ENCODE data around the gene KIRREL1. TPM values are rescaled to one million over a fixed set of nuclear protein-coding genes. Genes with fewer than 3 reads are reported as not detected.
A peak's percentile ranks its signal among the peaks of the same experiment; 100 is the strongest.

Gene KIRREL1
- total RNA-seq, 2 experiments from 2014 or later, result not detected

DNA sequence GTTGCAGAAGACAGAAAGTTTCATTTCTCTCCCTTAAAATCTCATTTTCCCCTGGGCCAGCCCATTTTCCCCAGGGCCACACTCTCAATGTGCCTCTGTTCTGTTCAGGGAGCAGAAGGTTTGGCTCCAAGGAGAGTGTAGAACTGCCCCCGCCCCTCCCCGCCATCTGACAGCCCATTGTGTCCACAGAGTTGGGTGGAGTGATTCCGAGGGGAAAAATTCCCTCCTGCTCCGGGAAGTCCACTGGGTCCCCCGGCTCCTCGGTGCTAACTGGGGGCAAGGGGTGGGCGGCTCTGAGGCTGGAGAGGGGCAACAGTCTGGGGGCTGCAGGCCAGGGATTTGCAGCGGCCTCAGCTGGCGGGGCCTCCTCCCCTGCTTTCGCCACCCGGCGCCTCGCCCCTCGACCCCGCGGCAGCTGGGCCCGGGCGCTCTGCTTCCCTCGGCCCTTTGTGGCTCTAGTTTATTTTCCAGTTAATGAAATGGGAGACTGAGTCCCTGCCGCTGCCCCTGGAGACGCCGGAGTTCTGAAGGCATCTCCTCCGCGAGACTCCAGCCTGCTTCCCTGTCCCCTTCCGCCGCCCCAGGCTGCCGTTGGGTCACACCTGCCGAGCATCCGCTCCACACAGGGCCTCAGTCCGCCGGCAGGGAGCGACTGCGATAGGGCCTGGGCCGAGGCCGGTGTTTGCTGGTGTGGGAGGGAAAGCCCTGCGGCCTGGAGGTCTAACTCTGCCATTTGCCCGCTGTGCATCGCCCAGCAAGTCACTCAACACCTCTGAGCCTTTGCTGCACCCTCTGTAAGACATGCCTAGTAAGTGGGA is 14.7 kb upstream of the KIRREL1 start:
- Mint-ChIP-seq H3K9me3 (ENCODE audit: insufficient read depth) (no peaks in the 10 kb centered on the region), H3K36me3 (ENCODE audit: low read depth) (no peaks in the 10 kb centered on the region)

DNA sequence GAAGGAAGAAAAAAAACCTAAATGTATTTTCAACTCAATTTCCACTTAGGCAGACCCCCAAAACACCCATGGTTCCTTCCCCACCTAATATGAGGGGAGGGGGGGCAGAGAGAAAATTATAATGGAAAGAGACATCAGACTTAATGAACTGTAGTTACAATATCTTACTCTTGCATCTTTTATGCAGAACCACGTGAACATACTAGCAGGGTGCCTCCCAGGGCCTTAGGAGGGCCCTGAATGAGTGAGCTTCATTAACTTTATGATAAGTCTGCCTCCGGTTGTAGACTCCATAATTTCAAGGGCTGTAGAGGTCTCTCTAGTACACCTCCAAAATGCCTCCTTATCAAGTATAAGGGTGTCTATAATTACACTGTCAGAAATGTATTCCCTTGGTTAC is 11.3 kb upstream of the KIRREL1 start:
- no peak for ATAC-seq
- ChIA-PET CTCF (interaction anchor here (1.0 kb wide), 1 partner anchor 10 kb away, joined by 4 read pairs; no protein-coding TSS in a partner anchor), POLR2A (no interaction called here)
- Mint-ChIP-seq H3K27ac (no peak overlapping the region), H3K9me3 (ENCODE audit: insufficient read depth) (no peaks in the 10 kb centered on the region), H3K4me3 (no peak overlapping the region), H3K4me1 (ENCODE audit: low read depth) (no peaks in the 10 kb centered on the region), H3K27me3 (ENCODE audit: low read depth) (peaks cover 12% of the 10 kb centered on the region), H3K36me3 (ENCODE audit: low read depth) (no peaks in the 10 kb centered on the region)
- no peak for DNase-seq

More for the DNA sequence above, 14.7 kb upstream of the KIRREL1 start:
- no peak for DNase-seq
- H3K4me1 Mint-ChIP-seq (ENCODE audit: low read depth), result no peaks in the 10 kb centered on the region
- CTCF ChIA-PET, result interaction anchor here (0.6 to 1.7 kb wide), 2 partner anchors 13 to 146 kb away, joined by 3 to 5 read pairs; no protein-coding TSS in a partner anchor
- H3K4me3 Mint-ChIP-seq, result no peak overlapping the region
- peaks cover 11% of the 10 kb centered on the region for H3K27me3 Mint-ChIP-seq (ENCODE audit: low read depth)
- H3K27ac Mint-ChIP-seq, result no peak overlapping the region
- POLR2A ChIA-PET, result no interaction called here
- ATAC-seq, result no peak

DNA sequence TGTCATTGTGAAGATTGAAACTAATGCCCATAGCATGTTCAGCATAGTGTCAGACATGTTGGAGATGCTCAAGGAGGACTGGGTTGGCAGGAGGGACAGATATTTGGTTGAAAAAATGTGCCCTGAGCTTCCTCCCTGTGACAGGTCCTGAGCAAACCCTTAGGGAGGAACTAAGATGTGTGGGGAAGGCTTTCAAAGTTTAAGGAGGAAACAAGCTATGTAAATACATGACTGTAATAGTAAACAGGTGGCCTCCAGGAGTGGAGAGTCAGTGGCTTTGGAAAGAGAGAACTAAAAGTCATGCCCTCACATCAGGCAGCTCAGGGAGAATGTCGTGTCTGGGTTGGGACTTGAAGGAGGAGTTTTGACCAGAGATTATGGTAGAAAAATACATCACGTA is 9.7 kb upstream of the KIRREL1 start:
- peaks cover 9% of the 10 kb centered on the region for H3K27me3 Mint-ChIP-seq (ENCODE audit: low read depth)
- DNase-seq (no peak), ATAC-seq (no peak)
- CTCF ChIA-PET, result interaction anchor here (0.7 to 1.7 kb wide), 4 partner anchors 8 to 138 kb away, joined by 3 to 7 read pairs (median 3); no protein-coding TSS in a partner anchor
- no peaks in the 10 kb centered on the region for H3K36me3 Mint-ChIP-seq (ENCODE audit: low read depth)
- POLR2A ChIA-PET, result no interaction called here
- no peak overlapping the region for H3K27ac Mint-ChIP-seq
- no peaks in the 10 kb centered on the region for H3K9me3 Mint-ChIP-seq (ENCODE audit: insufficient read depth)
- no peak overlapping the region for H3K4me3 Mint-ChIP-seq
- H3K4me1 Mint-ChIP-seq (ENCODE audit: low read depth), result no peaks in the 10 kb centered on the region

DNA sequence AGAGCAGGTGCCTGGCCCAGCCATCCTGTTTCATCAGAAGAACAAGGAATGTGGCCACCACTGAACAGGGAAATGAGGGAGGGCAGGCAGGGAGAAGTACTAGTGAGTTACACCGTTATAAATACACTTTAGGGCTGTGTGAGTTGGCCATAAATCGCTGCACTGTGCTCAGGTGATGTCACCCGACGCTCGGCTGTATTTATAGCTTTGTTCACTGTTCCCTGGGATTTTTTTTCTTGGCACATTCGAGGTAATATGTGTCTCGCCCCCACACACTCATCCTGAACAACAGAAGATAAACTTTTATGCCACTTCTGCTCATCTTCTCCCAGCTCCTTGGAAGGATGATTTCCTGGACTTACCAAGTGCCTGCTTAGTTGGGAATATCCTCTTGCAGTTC is 9.0 kb upstream of the KIRREL1 start:
- H3K9me3 Mint-ChIP-seq (ENCODE audit: insufficient read depth), result no peaks in the 10 kb centered on the region
- ATAC-seq, result no peak
- H3K4me1 Mint-ChIP-seq (ENCODE audit: low read depth), result no peaks in the 10 kb centered on the region
- no peak overlapping the region for H3K4me3 Mint-ChIP-seq
- CTCF ChIA-PET, result interaction anchor here (0.7 to 1.7 kb wide), 3 partner anchors 8 to 53 kb away, joined by 3 to 7 read pairs (median 3); no protein-coding TSS in a partner anchor
- POLR2A ChIA-PET, result no interaction called here
- H3K36me3 Mint-ChIP-seq (ENCODE audit: low read depth), result no peaks in the 10 kb centered on the region
- H3K27me3 Mint-ChIP-seq (ENCODE audit: low read depth), result peaks cover 6% of the 10 kb centered on the region
- no peak overlapping the region for H3K27ac Mint-ChIP-seq
- no peak for DNase-seq

DNA sequence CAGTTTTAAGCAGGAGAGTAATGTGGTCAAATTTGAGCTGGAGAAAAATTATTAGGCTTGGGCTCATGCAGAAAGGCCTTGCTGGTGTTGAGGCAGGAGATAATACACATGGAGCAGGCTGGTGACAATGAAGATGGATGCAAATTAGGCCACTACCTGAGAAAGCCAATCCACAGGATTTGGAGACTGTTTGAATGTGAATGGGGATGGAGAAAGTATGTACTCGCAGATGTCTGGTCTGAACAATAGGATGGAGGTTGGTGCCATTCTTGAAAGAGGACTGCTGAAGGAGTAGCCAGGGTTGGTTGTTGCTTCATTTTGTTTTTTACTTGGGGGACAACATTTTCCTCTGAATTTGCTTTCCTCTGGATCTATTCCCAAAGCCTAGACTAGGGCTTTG is 8.0 kb upstream of the KIRREL1 start:
- no peak for DNase-seq
- peaks cover 7% of the 10 kb centered on the region for H3K27me3 Mint-ChIP-seq (ENCODE audit: low read depth)
- H3K4me1 Mint-ChIP-seq (ENCODE audit: low read depth), result no peaks in the 10 kb centered on the region
- ATAC-seq, result no peak
- ChIA-PET CTCF (no interaction called here), POLR2A (interaction anchor here (0.6 kb wide), 1 partner anchor 10 kb away, joined by 5 read pairs; no protein-coding TSS in a partner anchor)
- no peak overlapping the region for H3K4me3 Mint-ChIP-seq
- H3K36me3 Mint-ChIP-seq (ENCODE audit: low read depth), result no peaks in the 10 kb centered on the region
- H3K27ac Mint-ChIP-seq, result no peak overlapping the region
- no peaks in the 10 kb centered on the region for H3K9me3 Mint-ChIP-seq (ENCODE audit: insufficient read depth)

DNA sequence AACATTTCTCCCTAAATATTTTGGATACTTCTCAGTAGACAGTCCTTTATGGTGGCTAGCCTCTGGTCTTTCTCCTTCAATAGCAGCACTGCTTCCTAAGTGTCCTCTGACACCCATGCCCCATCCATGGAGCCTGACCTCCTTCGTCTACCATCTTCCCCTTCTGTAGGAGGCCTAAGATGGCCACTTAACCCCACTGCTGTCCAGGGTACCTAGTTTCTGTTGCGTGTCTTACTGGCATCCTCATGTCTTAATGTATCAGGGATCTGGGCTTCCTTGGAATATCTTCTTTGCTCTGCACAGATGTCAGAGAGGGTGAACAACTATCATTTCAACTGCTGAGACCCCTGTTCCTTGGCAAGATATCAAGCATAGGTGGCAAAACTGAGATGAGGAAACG is 5.4 kb upstream of the KIRREL1 start:
- ChIA-PET POLR2A (no interaction called here), CTCF (no interaction called here)
- H3K4me3 Mint-ChIP-seq, result no peak overlapping the region
- DNase-seq (no peak), ATAC-seq (no peak)
- no peaks in the 10 kb centered on the region for H3K4me1 Mint-ChIP-seq (ENCODE audit: low read depth)
- no peaks in the 10 kb centered on the region for H3K36me3 Mint-ChIP-seq (ENCODE audit: low read depth)
- H3K27ac Mint-ChIP-seq, result no peak overlapping the region
- peaks cover 20% of the 10 kb centered on the region for H3K27me3 Mint-ChIP-seq (ENCODE audit: low read depth)
- H3K9me3 Mint-ChIP-seq (ENCODE audit: insufficient read depth), result no peaks in the 10 kb centered on the region

DNA sequence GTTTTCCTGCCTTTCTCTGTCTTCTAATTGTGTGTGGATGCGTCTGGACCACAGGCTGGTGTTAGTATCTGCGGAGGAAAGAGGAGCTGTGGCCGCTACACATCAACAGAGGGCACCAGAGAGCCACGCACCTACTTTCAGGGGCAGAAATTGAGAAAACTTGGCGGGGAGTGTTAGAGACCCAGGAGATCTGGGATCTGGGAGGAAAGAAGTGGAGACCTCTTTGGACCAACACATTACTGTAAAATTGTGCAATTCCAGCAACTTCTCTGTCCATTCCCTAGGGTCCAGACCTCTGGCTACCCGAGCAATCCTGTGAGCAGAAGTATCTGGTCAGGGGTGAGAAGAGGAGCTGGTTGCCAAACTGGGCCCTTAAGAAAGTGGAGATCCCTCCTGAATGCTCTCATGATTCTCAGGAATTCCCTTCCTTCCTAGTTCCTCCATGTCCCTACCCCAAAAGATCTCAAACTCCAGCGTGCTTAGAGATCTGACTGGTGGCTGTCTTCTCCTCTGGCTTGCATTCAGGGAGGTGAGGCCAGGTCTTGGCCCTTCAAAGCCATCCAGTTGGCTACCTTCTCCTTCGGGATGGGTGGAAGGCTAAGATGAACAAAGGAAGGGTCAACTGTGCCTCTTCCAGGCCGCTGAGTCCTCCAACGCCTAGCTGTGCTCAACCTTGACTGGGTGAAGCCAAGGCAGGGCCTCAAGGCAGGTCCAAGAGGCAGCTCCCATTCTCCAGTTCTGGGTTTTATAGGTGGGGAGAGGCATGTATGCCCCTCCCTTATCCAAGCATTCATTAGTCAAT is 1.2 kb upstream of the KIRREL1 start:
- ATAC-seq (peak; percentile 61), DNase-seq (peak; percentile 64)
- CTCF ChIA-PET, result interaction anchor here (0.8 to 5.0 kb wide), 31 partner anchors 8 to 412 kb away, joined by 3 to 69 read pairs (median 4); no protein-coding TSS in a partner anchor
- Mint-ChIP-seq H3K9me3 (ENCODE audit: insufficient read depth) (no peaks in the 10 kb centered on the region), H3K36me3 (ENCODE audit: low read depth) (no peaks in the 10 kb centered on the region), H3K4me1 (ENCODE audit: low read depth) (no peaks in the 10 kb centered on the region), H3K27me3 (ENCODE audit: low read depth) (peaks cover 33% of the 10 kb centered on the region), H3K4me3 (no peak overlapping the region), H3K27ac (no peak overlapping the region)
- POLR2A ChIA-PET, result no interaction called here

DNA sequence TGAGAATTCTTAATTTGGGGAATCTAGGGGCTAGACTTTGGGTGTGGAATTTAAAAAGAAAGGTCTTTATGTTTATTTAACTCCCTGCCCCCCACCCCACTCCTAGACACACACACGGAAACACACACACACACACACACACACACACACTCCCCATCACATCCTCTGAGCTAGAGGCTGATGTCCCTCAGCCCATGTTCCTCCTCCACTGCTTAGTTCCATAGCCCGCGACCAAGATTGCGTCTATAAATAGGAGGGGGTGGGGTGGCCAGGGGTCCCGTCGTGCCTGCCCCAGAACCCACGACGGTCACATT is 655 bp upstream of the KIRREL1 start:
- CTCF ChIA-PET, result interaction anchor here (0.8 to 5.0 kb wide), 20 partner anchors 9 to 412 kb away, joined by 3 to 69 read pairs (median 5); no protein-coding TSS in a partner anchor
- ATAC-seq (no peak), DNase-seq (no peak)
- no peaks in the 10 kb centered on the region for H3K4me1 Mint-ChIP-seq (ENCODE audit: low read depth)
- no peaks in the 10 kb centered on the region for H3K36me3 Mint-ChIP-seq (ENCODE audit: low read depth)
- H3K27me3 Mint-ChIP-seq (ENCODE audit: low read depth), result peaks cover 33% of the 10 kb centered on the region
- POLR2A ChIA-PET, result no interaction called here
- no peaks in the 10 kb centered on the region for H3K9me3 Mint-ChIP-seq (ENCODE audit: insufficient read depth)
- no peak overlapping the region for H3K27ac Mint-ChIP-seq
- H3K4me3 Mint-ChIP-seq, result no peak overlapping the region

DNA sequence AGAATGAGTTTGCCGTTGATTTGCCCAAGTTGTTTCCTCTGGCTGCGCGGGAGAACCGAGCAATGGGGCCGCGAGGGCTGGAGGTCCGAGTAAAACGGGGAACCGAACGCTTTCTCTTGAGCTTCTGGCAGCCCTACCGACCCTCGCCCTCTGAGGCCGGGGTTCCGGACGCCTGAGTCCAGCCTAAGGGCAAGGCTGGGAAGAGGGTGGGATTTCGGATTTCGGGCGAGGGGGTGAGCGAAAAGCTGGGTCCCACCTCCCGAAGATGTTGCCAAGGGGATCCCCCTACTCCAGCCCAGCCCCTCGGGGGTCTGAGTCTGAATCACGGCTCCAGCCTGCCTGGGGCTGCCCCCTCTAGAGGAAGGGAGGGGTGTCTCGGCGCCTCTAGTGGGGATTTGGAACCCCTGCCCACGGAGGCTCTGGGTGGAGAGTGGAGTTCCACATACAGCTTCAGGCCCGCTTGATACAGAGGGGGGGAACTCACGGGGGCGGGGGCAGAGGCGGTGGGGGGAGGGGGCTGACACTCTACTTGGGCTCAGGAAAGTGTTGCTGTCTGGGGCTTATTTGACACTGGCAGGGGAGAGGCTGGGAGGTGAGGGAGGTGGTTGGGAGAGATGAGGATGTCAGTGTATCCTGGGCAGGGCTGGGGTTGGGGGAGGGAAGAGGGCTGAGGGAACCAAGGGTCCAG is 617 bp downstream of the KIRREL1 start:
- DNase-seq (no peak), ATAC-seq (no peak)
- POLR2A ChIA-PET, result no interaction called here
- H3K27ac Mint-ChIP-seq, result no peak overlapping the region
- H3K27me3 Mint-ChIP-seq (ENCODE audit: low read depth), result peaks cover 37% of the 10 kb centered on the region
- CTCF ChIA-PET, result no interaction called here
- H3K36me3 Mint-ChIP-seq (ENCODE audit: low read depth), result no peaks in the 10 kb centered on the region
- H3K4me3 Mint-ChIP-seq, result no peak overlapping the region
- H3K9me3 Mint-ChIP-seq (ENCODE audit: insufficient read depth), result no peaks in the 10 kb centered on the region
- H3K4me1 Mint-ChIP-seq (ENCODE audit: low read depth), result no peaks in the 10 kb centered on the region

DNA sequence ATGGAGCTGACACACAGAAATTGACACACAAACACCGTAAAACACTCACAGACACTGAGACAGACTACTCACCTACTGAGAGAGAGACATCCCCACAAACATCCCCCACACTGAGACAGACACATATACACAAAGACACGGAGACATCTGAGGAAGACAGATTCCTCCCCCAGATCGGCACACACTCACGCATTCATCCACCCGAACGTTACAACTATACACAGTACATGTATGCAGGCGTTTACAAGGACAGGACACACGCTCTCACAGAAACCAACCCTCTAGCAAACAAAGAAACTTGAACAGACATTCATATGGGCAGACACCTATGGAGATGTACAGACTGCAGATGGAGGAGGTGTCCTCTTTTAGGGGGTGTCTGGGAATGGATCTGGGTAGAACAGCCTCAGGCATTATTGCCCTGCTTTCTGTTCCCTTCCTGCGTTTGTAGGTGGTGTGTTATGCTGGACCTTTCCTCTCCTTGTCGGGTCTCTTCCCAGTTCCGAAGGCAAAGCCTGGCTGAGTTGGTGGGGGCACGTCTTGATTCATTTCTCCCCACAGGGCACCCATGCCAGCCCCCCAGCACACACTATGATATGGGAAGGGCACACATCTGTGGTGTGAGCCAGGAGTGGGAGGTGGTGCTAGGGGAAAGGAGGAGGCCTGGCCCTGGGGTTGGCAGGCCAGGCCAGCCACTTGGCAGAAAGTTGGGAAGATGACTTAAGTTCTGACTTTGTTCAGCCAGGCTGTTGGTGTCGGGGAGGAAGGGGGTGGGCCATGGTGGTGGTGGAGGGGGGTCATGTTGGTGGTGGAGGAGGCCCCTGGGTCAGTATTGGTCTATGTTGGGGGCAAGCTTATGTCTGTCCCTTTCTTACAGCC is 1.5 kb downstream of the KIRREL1 start:
- H3K4me1 Mint-ChIP-seq (ENCODE audit: low read depth), result no peaks in the 10 kb centered on the region
- H3K9me3 Mint-ChIP-seq (ENCODE audit: insufficient read depth), result no peaks in the 10 kb centered on the region
- peak; percentile 30 for ATAC-seq
- no peak overlapping the region for H3K27ac Mint-ChIP-seq
- ChIA-PET POLR2A (interaction anchor here (0.8 kb wide), 1 partner anchor 10 kb away, joined by 5 read pairs; no protein-coding TSS in a partner anchor), CTCF (no interaction called here)
- DNase-seq, result no peak
- peaks cover 40% of the 10 kb centered on the region for H3K27me3 Mint-ChIP-seq (ENCODE audit: low read depth)
- H3K36me3 Mint-ChIP-seq (ENCODE audit: low read depth), result no peaks in the 10 kb centered on the region
- no peak overlapping the region for H3K4me3 Mint-ChIP-seq

DNA sequence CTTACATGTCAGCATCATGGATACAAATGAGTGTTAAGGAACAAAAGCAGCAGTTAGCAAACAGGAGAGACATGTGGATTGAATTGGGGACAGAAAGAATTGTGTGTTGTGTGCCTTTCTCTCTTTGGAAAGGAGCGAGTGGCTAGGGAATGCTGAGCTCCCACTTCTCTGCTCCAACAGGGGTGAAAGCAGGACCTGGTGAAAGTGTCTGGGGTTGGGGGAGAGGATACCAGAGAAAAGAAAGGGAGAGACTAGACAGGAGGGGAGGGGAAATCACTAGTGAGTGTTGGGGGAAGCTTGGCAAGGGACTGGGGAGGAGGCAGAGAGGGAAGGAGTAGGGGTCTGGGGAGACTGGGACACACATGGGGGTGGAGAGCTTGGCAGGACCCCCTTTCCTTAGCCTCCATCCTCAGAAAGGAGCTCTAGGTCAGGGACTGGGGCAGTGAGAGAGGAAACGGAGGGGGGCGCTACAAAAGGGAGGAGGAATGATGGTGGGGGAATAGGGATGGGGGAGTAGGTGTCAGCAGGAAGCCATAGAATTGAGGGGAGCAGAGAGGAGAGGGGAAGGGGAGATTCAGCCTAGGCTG is 2.2 kb downstream of the KIRREL1 start:
- no peaks in the 10 kb centered on the region for H3K4me1 Mint-ChIP-seq (ENCODE audit: low read depth)
- H3K27ac Mint-ChIP-seq, result no peak overlapping the region
- H3K4me3 Mint-ChIP-seq, result no peak overlapping the region
- no peak for DNase-seq
- H3K9me3 Mint-ChIP-seq (ENCODE audit: insufficient read depth), result no peaks in the 10 kb centered on the region
- H3K27me3 Mint-ChIP-seq (ENCODE audit: low read depth), result peaks cover 40% of the 10 kb centered on the region
- ChIA-PET CTCF (no interaction called here), POLR2A (interaction anchor here (0.8 kb wide), 1 partner anchor 11 kb away, joined by 5 read pairs; no protein-coding TSS in a partner anchor)
- no peaks in the 10 kb centered on the region for H3K36me3 Mint-ChIP-seq (ENCODE audit: low read depth)
- ATAC-seq, result no peak

Measured in activated CD8-positive, alpha-beta T cell treated with anti-CD3 and anti-CD28 coated beads, Interleukin-2, amount 10 ng/mL, durations not matched to agents 7 days and 5 days (primary cell).